Mononuclear cell (primary cell): ENCODE results near the gene IL1F10. TPM values are rescaled to one million over a fixed set of nuclear protein-coding genes. Genes with fewer than 3 reads are reported as not detected.

Experiments used
- H3K27me3 ChIP-seq: 2 replicates; pipeline ENCODE4 v1.6.0; 2011; ENCODE audit warnings: low read length, control low read depth; ENCODE audit not compliant: insufficient read depth
- H3K4me1 ChIP-seq: 2 replicates; pipeline ENCODE4 v1.5.1; 2011; ENCODE audit warnings: mild to moderate bottlenecking, low read length, control low read depth; ENCODE audit not compliant: insufficient read depth
- H3K4me3 ChIP-seq: 2 replicates; pipeline ENCODE4 v1.5.1; 2011; ENCODE audit warnings: mild to moderate bottlenecking, low read length, moderate library complexity
- H3K9me3 ChIP-seq: 2 replicates; pipeline ENCODE4 v1.5.1; 2011; ENCODE audit warnings: low read depth, mild to moderate bottlenecking, control low read depth, low read length
- total RNA-seq: library from RNA; depleted of rRNA; stranded (reverse); fragments of >200 nt; gene quantifications from one replicate; pipeline ENCODE4 v1.2.3, GENCODE V29; 2012

IL1F10 gene
- total RNA-seq, 1 donor, result not detected

DNA sequence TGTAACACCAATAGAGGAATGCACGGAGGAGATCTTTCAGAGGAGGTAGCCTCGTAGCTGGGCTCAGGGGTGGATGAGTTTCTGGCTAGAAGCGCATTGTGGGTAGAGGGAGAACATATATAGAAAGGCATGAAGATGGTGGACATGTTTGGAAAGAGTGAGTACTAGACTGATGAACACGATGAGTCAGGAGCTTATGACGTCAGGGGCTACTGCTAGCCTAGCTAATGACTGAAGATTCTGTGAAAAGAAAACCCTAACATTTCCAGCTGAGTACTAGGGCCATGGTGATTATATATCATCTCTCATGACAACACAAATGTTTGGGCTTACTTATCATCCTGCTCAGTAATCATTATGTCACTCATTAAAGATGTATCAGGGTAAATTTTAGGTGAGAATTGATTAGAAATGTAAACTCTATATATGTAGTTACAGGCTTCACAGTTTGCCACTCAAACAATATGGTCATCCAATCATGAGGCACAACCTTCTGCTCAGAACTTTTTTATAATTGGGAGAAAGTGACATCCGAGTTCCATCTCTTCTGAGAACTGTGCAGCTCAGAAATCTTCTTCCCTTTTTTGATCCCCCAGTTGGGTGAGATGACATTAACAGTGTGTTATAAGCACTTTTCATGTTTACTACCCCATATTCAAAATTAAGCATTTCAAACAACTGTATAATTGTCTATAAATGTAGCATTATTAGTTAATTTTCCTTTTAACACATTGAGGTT is 37.4 kb downstream of the IL1F10 start:
- Histone ChIP-seq H3K4me3 (no peak overlapping the region), H3K9me3 (no peaks in the 10 kb centered on the region), H3K4me1 (no peaks in the 10 kb centered on the region), H3K27me3 (no peaks in the 10 kb centered on the region)

- Histone ChIP-seq H3K4me1 (peaks cover 42% of the 10 kb centered on the region), H3K9me3 (no peaks in the 10 kb centered on the region), H3K27me3 (no peaks in the 10 kb centered on the region), H3K4me3 (no peak overlapping the region)
Observed at GRCh38 chr2:113111121-113111520, 43.4 kb downstream of the IL1F10 start.

DNA sequence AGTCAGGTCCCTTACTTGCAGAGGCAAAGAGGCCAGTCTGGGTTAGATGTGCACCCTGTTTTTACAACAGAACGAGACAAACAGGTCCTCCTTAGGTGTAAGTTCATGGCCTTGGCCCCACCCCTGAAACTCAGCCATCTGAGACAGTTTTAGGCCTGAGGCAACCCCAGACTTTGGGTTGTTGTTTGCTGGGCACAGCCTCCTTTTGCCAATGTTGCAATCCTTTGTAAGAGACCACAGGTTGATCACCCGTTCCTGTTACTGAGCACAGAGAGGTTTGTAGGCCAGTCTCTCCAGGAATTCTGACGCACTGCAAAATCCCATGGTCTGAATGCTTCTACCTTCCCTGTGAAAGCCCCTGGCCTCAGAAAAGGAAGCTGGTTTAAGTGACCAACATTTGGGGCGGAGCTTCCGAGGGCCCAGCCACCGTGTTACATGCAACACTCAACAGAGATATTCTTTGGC is 44.1 kb downstream of the IL1F10 start:
- no peaks in the 10 kb centered on the region for H3K9me3 ChIP-seq
- peaks cover 49% of the 10 kb centered on the region for H3K4me1 ChIP-seq
- no peak overlapping the region for H3K4me3 ChIP-seq
- H3K27me3 ChIP-seq, result no peaks in the 10 kb centered on the region

DNA sequence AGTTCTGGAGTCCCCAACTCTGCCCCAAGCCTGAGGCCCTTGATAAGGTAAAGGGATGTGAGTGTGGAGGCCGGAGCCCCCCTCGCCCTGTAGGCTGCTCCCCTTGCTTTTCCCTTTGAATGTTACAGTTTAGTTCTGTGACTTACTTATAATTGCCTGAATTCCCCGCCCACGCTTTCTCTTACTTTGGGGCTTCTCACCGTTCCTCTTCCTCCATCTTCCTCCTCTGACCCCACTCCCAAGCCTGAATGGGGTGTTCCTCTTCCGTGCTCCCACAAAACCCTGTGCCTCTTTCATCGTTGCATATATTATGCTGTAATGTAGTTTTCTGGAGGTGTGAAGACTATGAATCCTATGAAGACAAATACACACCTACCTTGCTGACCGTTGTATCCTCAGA is 44.7 kb downstream of the IL1F10 start:
- H3K4me3 ChIP-seq, result no peak overlapping the region
- no peaks in the 10 kb centered on the region for H3K9me3 ChIP-seq
- peaks cover 54% of the 10 kb centered on the region for H3K4me1 ChIP-seq
- H3K27me3 ChIP-seq, result no peaks in the 10 kb centered on the region

DNA sequence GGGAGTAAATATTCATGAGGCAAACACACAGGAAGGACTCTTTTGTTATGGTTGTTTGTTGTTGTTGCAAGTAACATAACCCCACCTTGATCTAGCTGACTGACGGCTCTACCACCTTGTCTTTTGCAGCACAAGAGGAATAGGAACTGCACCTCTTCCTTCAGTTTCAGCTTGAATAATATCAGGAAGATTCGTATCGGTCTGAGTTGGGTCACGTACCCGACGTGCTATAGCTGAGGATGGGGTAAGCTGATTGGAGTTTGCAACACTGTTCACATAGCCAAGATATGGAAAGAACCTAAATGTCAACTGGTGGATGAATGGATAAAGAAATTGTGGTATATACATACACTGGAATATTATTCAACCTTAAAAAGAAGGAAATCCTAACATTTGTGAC is 45.1 kb downstream of the IL1F10 start:
- H3K9me3 ChIP-seq, result no peaks in the 10 kb centered on the region
- peaks cover 54% of the 10 kb centered on the region for H3K4me1 ChIP-seq
- no peaks in the 10 kb centered on the region for H3K27me3 ChIP-seq
- H3K4me3 ChIP-seq, result no peak overlapping the region

DNA sequence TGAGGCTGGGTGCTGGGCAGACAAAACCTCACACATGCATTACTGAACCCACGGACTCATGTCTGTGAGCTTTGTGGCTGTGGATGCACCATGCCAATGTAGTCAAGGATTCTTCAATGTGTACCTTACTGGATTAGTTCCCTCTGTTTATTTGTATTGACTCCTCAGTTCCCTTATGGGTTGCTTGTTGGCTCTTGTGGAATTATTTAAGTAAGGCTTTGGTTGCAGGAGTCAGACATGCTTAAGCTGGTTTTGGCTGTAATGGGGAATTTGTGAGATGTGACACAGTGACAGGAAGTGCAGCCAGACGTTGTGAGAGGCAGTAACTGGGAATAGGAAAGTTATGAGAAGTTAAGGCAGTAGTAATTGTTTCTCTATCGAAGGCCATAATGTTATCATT is 46.0 kb downstream of the IL1F10 start:
- Histone ChIP-seq H3K9me3 (no peaks in the 10 kb centered on the region), H3K4me3 (no peak overlapping the region), H3K4me1 (peaks cover 54% of the 10 kb centered on the region), H3K27me3 (no peaks in the 10 kb centered on the region)

GRCh38 chr2:113114224-113114945 is 46.6 kb downstream of the IL1F10 start:
- H3K4me1 ChIP-seq, result peaks cover 54% of the 10 kb centered on the region
- no peak overlapping the region for H3K4me3 ChIP-seq
- no peaks in the 10 kb centered on the region for H3K27me3 ChIP-seq
- H3K9me3 ChIP-seq, result no peaks in the 10 kb centered on the region

- H3K4me3 ChIP-seq, result no peak overlapping the region
- H3K9me3 ChIP-seq, result no peaks in the 10 kb centered on the region
- peaks cover 54% of the 10 kb centered on the region for H3K4me1 ChIP-seq
- H3K27me3 ChIP-seq, result no peaks in the 10 kb centered on the region
Observed at GRCh38 chr2:113114996-113115395, 47.2 kb downstream of the IL1F10 start.

DNA sequence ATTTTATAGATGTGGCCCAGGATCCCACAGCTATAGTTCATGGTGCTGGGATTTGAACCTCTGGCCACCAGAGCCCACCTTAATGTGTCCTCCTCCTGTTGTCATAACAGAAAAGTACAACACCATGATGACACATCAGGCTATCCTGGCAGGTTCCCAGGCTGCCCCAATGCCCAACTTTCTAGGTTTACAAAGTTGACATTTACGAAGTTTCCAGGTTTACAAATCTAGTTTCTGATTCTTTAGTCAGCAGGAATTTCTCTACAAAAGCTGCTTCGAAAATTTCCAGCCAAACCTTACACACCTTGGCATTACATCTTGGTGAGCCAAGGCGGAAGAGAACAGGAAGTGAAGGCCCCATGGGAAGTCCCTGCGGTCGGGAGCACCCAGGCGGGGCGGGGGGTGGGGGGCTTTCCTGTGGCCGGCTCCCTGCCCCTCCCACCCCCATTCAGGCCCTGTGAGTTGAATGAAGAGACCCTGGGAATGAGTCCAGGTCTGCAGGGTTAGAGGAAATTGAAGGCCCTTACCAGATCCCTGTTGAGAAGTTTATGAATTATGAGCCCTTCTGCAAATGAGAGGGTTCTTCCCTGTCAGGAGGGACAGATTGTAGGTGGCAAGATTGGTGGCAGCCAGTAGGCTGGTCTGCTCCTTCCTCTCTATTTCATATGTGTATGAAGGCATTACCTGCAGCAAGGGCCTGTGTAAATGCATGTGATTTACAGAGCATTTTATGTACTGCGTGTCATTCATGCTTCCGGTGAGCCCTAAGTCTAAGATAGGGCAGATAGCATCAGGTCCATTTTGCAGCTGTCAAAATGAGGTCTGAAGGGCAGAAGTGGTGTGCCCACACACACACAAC is 48.6 kb downstream of the IL1F10 start:
- Histone ChIP-seq H3K4me1 (peaks cover 56% of the 10 kb centered on the region), H3K27me3 (no peaks in the 10 kb centered on the region), H3K4me3 (no peak overlapping the region), H3K9me3 (no peaks in the 10 kb centered on the region)

- no peaks in the 10 kb centered on the region for H3K27me3 ChIP-seq
- no peak overlapping the region for H3K4me3 ChIP-seq
- no peaks in the 10 kb centered on the region for H3K9me3 ChIP-seq
- H3K4me1 ChIP-seq, result peaks cover 46% of the 10 kb centered on the region
Observed at GRCh38 chr2:113117541-113118262, 49.9 kb downstream of the IL1F10 start.

DNA sequence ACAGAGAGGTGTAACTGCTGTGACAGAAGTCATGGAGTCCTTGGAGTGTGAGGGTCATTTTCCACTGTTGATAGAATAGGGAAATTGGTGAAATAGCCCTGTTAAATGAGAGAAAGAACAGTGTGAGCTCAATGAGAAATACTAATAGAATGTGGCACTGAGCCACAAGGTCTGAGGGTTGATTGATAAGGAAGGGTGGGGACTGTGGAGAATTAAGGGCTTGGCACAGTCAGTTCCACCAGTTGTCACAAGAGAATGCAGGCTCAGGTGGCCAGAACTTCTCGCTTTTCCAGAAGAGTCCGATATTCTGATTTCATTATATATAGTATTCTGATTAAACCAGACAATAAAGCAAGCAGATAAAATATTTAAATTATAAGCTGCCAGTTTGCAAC is 50.5 kb downstream of the IL1F10 start:
- Histone ChIP-seq H3K4me3 (no peak overlapping the region), H3K27me3 (no peaks in the 10 kb centered on the region), H3K4me1 (peaks cover 48% of the 10 kb centered on the region), H3K9me3 (no peaks in the 10 kb centered on the region)

GRCh38 chr2:113119111-113119510 is 51.3 kb downstream of the IL1F10 start:
- Histone ChIP-seq H3K4me3 (no peak overlapping the region), H3K4me1 (peaks cover 53% of the 10 kb centered on the region), H3K27me3 (no peaks in the 10 kb centered on the region), H3K9me3 (no peaks in the 10 kb centered on the region)

GRCh38 chr2:113120861-113121260 is 53.1 kb downstream of the IL1F10 start:
- no peaks in the 10 kb centered on the region for H3K27me3 ChIP-seq
- H3K4me3 ChIP-seq, result no peak overlapping the region
- H3K4me1 ChIP-seq, result peaks cover 54% of the 10 kb centered on the region
- no peaks in the 10 kb centered on the region for H3K9me3 ChIP-seq

DNA sequence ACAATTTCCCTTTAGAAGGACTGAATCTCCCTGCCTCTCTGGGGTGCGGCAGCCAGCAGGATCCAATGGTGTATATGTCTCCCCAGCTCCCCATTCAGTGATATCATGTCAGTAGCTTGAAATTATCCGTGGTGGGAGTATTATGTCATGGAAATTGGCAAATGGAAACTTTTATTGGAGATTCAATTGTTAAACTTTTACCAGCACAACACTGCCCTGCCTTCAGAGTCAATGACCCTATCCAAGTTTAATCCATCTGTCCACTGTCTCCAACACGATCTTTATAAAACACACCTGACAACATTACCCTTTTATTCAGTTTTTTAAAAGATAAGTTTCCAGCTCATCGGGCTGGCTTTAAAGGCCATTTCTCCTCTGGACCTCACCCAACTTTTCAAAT is 54.6 kb downstream of the IL1F10 start:
- H3K4me1 ChIP-seq, result peaks cover 54% of the 10 kb centered on the region
- H3K27me3 ChIP-seq, result no peaks in the 10 kb centered on the region
- H3K4me3 ChIP-seq, result no peak overlapping the region
- no peaks in the 10 kb centered on the region for H3K9me3 ChIP-seq
